Neural progenitor cell (in vitro differentiated cells): ENCODE measurements around the gene ANKRD31.

Experiments used
- EZH2 ChIP-seq: fragments of 200-600 bp; sonication (generic); IDR thresholded peaks from 2 replicates; pipeline ENCODE4 v1.6.1; 2017; ENCODE audit warnings: antibody characterized with exemption, mild to moderate bottlenecking, moderate library complexity
- TF ChIP-seq, protein P1 (sequence below): fragments of 200-600 bp; sonication (generic); IDR thresholded peaks from 2 replicates; pipeline ENCODE4 v1.5.1; 2017; ENCODE audit warnings: antibody characterized with exemption, mild to moderate bottlenecking

GRCh38 chr5:75034137-75034739, 202.4 kb downstream of the ANKRD31 start:
- TF ChIP-seq, protein P1, sequence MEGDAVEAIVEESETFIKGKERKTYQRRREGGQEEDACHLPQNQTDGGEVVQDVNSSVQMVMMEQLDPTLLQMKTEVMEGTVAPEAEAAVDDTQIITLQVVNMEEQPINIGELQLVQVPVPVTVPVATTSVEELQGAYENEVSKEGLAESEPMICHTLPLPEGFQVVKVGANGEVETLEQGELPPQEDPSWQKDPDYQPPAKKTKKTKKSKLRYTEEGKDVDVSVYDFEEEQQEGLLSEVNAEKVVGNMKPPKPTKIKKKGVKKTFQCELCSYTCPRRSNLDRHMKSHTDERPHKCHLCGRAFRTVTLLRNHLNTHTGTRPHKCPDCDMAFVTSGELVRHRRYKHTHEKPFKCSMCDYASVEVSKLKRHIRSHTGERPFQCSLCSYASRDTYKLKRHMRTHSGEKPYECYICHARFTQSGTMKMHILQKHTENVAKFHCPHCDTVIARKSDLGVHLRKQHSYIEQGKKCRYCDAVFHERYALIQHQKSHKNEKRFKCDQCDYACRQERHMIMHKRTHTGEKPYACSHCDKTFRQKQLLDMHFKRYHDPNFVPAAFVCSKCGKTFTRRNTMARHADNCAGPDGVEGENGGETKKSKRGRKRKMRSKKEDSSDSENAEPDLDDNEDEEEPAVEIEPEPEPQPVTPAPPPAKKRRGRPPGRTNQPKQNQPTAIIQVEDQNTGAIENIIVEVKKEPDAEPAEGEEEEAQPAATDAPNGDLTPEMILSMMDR = no peak
- TF ChIP-seq EZH2 = no peak
